T47D (cell line): Measurements from ENCODE around the gene HCN2.

ENCODE experiments used
- DNase-seq, 2 experiments: peaks; one replicate each; pipeline versions ENCODE4 v3.0.0 to v3.0.0-alpha.2; 2011 to 2012; ENCODE audit warnings: low read depth in 1 of 2, low spot score in 1 of 2
- JUND ChIP-seq: IDR thresholded peaks from 2 replicates; pipeline ENCODE4 v1.6.1; 2012; ENCODE audit warnings: low read depth
- in situ Hi-C: cut with HindIII; loops from 2 replicates; pipeline ENCODE4 v1.10.0; 2016; ENCODE audit warnings: low sequenced_read_pairs, low pct_unique_long_range_greater_than_20kb

The HCN2 gene

GRCh38 chr19:607301-608154 lies 17.8 kb downstream of the HCN2 start:
- in situ Hi-C loops: no loop called here
- no peak for TF ChIP-seq JUND

GRCh38 chr19:608155-609003 lies 18.7 kb downstream of the HCN2 start:
- no peak for DNase-seq
- in situ Hi-C loops: no loop called here
- no peak for TF ChIP-seq JUND

More at GRCh38 chr19:607301-608154, 17.8 kb downstream of the HCN2 start:
- DNase-seq: no peak

DNA sequence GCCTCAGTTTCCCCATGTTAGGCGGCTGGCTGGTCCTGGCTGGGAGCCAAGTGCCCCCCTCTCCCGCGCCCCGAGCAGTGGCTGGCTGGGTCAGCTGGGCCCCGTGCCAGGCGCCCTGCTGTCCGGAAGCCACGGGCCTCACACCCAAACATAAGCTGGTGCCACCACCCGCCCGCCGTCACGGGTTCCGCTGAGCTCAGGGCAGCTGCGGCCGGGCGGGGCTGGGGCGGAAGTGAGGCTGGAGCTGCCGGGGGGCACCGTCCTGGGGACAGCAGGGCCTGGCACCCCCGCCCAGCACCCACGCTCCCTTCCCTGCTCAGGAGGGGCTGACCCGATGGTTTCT lies 19.3 kb downstream of the HCN2 start:
- DNase-seq: no peak
- TF ChIP-seq JUND: no peak
- in situ Hi-C loops: no loop called here

DNA sequence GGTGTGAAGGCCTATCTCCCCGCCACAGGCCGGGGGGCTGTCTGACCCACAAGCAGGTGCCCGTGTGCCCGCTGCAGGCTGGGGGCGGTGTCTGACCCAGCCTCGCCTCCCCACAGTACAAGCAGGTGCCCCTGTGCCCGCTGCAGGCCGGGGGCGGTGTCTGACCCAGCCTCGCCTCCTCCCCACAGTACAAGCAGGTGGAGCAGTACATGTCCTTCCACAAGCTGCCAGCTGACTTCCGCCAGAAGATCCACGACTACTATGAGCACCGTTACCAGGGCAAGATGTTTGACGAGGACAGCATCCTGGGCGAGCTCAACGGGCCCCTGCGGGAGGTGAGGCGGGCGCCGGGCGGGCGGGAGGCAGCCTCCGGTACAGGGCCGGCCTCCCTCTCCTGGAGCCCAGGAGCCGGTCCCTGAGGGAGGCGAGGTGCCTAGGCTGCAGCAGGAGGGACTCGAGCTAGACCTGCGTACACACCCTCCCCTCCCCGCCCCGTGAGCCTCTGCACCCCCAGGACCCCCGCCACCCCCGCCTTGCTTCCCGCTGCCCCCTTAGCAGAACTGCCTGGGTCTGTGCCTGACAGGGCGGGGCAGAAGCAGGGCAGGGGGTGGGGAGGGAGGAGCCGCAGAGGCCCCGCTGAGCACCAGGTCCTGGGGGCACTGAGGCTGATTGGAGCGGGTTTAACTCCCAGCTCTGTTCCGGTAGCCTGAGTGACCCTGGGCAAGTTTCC lies 20.6 kb downstream of the HCN2 start:
- in situ Hi-C loops: no loop called here
- DNase-seq: no peak
- no peak for TF ChIP-seq JUND

GRCh38 chr19:610801-611480 lies 21.3 kb downstream of the HCN2 start:
- in situ Hi-C loops: no loop called here
- TF ChIP-seq JUND: no peak
- no peak for DNase-seq

- DNase-seq: no peak
- in situ Hi-C loops: no loop called here
- TF ChIP-seq JUND: no peak
These were observed 21.8 kb downstream of the HCN2 start for GRCh38 chr19:611481-611868.

DNA sequence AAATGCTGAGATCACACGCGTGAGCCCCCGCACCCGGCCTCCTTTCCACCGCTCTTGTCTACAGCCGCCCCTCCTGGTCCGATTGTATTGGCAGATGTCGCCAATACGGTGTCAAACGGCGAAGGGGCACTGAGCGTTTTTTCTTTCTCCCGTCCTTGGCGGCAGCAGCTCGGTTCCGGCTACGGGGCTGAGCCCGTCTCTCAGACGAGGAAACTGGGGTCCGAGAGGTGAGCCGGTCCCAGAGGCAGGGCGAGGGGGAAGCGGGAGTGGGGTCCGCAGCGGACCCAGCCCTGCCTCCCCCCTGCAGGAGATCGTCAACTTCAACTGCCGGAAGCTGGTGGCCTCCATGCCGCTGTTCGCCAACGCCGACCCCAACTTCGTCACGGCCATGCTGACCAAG lies 23.3 kb downstream of the HCN2 start:
- in situ Hi-C loops: no loop called here
- no peak for TF ChIP-seq JUND
- DNase-seq: no peak

- DNase-seq: no peak
- in situ Hi-C loops: no loop called here
- no peak for TF ChIP-seq JUND
These were observed 24.3 kb downstream of the HCN2 start for GRCh38 chr19:613732-614567.

GRCh38 chr19:615619-616018 lies 25.9 kb downstream of the HCN2 start:
- no peak for DNase-seq
- in situ Hi-C loops: no loop called here
- no peak for TF ChIP-seq JUND

GRCh38 chr19:616062-616700 lies 26.5 kb downstream of the HCN2 start:
- no peak for DNase-seq
- TF ChIP-seq JUND: no peak
- in situ Hi-C loops: no loop called here
